AG04450 (cell line): ENCODE data around the gene HPSE. TPM values are rescaled to one million over a fixed set of nuclear protein-coding genes. Genes with fewer than 3 reads are reported as not detected.

Experiments used
- CTCF ChIA-PET: fragments of 300-600, 350-600 bp; formaldehyde crosslinking; extraction: SDS; loops from one replicate; lab custom pipeline; 2022; ENCODE audit warnings: antibody characterized with exemption, inconsistent platforms; lab: Charles Lee
- POLR2A ChIA-PET: fragments of 350-600 bp; formaldehyde crosslinking; extraction: SDS; loops from one replicate; lab custom pipeline; 2021; ENCODE audit warnings: antibody characterized with exemption, inconsistent platforms; lab: Yijun Ruan, JAX
- DNase-seq: peaks from one replicate; pipeline ENCODE4 v3.0.0-alpha.2; 2011; ENCODE audit warnings: low read depth, low spot score
- H3K27ac ChIP-seq: one replicate; pipeline ENCODE4 v1.5.1; 2012; ENCODE audit warnings: low read depth, low read length, control low read depth
- H3K27me3 ChIP-seq: one replicate; pipeline ENCODE4 v1.6.0; 2012; ENCODE audit warnings: low read length; ENCODE audit not compliant: control insufficient read depth, insufficient read depth
- H3K4me3 ChIP-seq: 2 replicates; pipeline ENCODE4 v1.5.1; 2011; ENCODE audit warnings: mild to moderate bottlenecking, low read depth, low read length, control low read depth
- H3K9me3 ChIP-seq: 2 replicates; pipeline ENCODE4 v1.5.1; 2012; ENCODE audit warnings: low read length; ENCODE audit not compliant: control insufficient read depth, insufficient read depth
- CTCF ChIP-seq: IDR thresholded peaks from 2 replicates; pipeline ENCODE4 v1.5.1; 2011; ENCODE audit warnings: low read depth, low read length, control low read depth, inconsistent platforms
- polyA plus RNA-seq: library from polyadenylated mRNA; depleted of rRNA; stranded (reverse); fragments of >200 nt; gene quantifications from 2 replicates; pipeline ENCODE4 v1.2.3, GENCODE V29; 2011

Gene HPSE
- polyA plus RNA-seq, 1 experiment = 0.37 TPM

- Histone ChIP-seq H3K4me3 (peak within 1 kb of the TSS; percentile 74), H3K27me3 (no peaks in the 10 kb centered on the region), H3K27ac (peak within 1 kb of the TSS; percentile 69), H3K9me3 (no peaks in the 10 kb centered on the region)
- ChIA-PET CTCF (interaction anchor here (0.5 to 2.4 kb wide), 22 partner anchors 9 to 822 kb away, joined by 3 to 26 read pairs (median 4); partner anchors contain the start of genes COPS4 and HELQ), POLR2A (interaction anchor here (0.5 to 1.3 kb wide), 9 partner anchors 14 to 486 kb away, joined by 3 to 14 read pairs (median 4); partner anchors contain the start of genes COPS4, HELQ and MRPS18C)
- peak; percentile 85 for DNase-seq
- TF ChIP-seq CTCF = no peak; the same call in 1 of the 2 replicates
Measured at GRCh38 chr4:83284193-83285054, 50.2 kb downstream of the HPSE start, which contains the start of gene COQ2. Gene COQ2, minus strand, starts transcription at chr4:83284798. Its CDS starts 34 bp downstream, at chr4:83284764.

GRCh38 chr4:83283181-83283580 is 51.5 kb downstream of the HPSE start:
- ChIA-PET POLR2A (no interaction called here), CTCF (interaction anchor here (0.6 to 2.4 kb wide), 13 partner anchors 13 to 821 kb away, joined by 3 to 26 read pairs (median 5); partner anchors contain the start of gene COPS4)
- Histone ChIP-seq H3K27me3 (no peaks in the 10 kb centered on the region), H3K4me3 (no peak overlapping the region), H3K27ac (no peak overlapping the region), H3K9me3 (no peaks in the 10 kb centered on the region)
- TF ChIP-seq CTCF = no peak
- DNase-seq = no peak

- CTCF ChIA-PET = interaction anchor here (0.6 to 3.1 kb wide), 24 partner anchors 9 to 820 kb away, joined by 3 to 69 read pairs (median 6); partner anchors contain the start of gene COPS4
- H3K27me3 ChIP-seq = no peaks in the 10 kb centered on the region
- H3K4me3 ChIP-seq = no peak overlapping the region
- H3K27ac ChIP-seq = no peak overlapping the region
- DNase-seq = no peak
- H3K9me3 ChIP-seq = no peaks in the 10 kb centered on the region
- peak; percentile 76 for TF ChIP-seq CTCF
- POLR2A ChIA-PET = interaction anchor here (1.0 kb wide), 1 partner anchor 247 kb away, joined by 5 read pairs; the partner anchor contains the start of gene COPS4
Measured at GRCh38 chr4:83282049-83282535, 52.6 kb downstream of the HPSE start.

- no peak for TF ChIP-seq CTCF
- H3K4me3 ChIP-seq = no peak overlapping the region
- no peaks in the 10 kb centered on the region for H3K27me3 ChIP-seq
- no peak overlapping the region for H3K27ac ChIP-seq
- ChIA-PET POLR2A (no interaction called here), CTCF (interaction anchor here (0.5 to 3.1 kb wide), 18 partner anchors 9 to 819 kb away, joined by 3 to 69 read pairs (median 7); partner anchors contain the start of genes COPS4, HELQ and MRPS18C)
- no peak for DNase-seq
- no peaks in the 10 kb centered on the region for H3K9me3 ChIP-seq
Measured at GRCh38 chr4:83281307-83281706, 53.3 kb downstream of the HPSE start.
